Pulmonary artery endothelial cell (primary cell): Measurements from ENCODE around the gene PLEKHD1. TPM values are rescaled to one million over a fixed set of nuclear protein-coding genes. Genes with fewer than 3 reads are reported as not detected.
"Not testable (repeated sequence)": the region's sequence is repeated elsewhere in the genome, so short reads cannot be mapped to it uniquely, and the experiment has no call there.

Experiments used
- DNase-seq: peaks from one replicate; pipeline ENCODE4 v3.0.0-alpha.2; 2011; ENCODE audit warnings: low read depth, low spot score
- total RNA-seq: library from RNA; depleted of rRNA; stranded (reverse); fragments of >200 nt; gene quantifications from 2 replicates; pipeline ENCODE4 v1.2.3, GENCODE V29; 2014

PLEKHD1 gene
- total RNA-seq = under 0.01 and 0.04 TPM in 2 replicates

GRCh38 chr14:69484444-69485314 lies at the start of gene PLEKHD1:
PLEKHD1 (plus strand) TSS chr14:69484728; CDS start chr14:69484966, 238 bp downstream.
- no peak for DNase-seq

- no peak for DNase-seq
These were observed 44.8 kb upstream of the PLEKHD1 start for GRCh38 chr14:69439521-69440270.

DNA sequence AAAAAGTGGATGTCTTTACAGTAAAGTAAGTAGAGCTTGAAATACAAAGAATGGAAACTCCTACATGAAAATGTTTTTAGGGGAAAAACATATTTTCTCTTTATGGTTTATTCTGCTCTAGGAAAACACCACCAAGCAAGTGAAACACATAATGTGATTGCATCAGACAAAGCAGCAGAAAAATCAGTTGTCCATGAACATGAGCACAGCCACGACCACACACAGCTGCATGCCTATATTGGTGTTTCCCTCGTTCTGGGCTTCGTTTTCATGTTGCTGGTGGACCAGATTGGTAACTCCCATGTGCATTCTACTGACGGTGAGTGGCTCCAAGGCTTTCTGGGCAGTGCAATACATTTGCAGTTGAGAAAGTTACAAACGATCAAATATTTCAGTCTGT lies 42.6 kb upstream of the PLEKHD1 start:
- no peak for DNase-seq

DNA sequence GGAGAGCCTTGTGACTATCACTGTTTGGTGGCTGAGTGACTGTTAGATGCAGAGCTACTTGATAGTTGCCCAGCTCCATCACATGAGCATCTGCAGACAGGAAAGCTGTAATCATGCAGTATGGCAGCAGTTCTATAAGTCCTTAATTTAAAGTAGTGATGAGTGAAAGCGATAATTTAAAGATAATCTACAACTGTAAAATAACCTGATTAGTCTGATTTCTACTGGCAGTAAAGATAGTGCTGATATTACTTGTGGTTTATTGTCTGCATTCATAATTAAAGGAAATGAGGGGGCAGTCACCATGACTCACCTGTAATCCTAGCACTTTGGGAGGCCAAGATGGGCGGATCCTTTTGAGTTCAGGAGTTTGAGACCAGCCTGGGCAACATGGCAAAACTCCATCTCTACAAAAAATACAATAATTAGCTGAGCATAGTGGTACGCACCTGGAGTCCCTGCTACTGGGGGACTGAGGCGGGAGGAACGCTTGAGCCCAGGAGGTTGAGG lies 41.2 kb upstream of the PLEKHD1 start:
- DNase-seq = no peak

DNA sequence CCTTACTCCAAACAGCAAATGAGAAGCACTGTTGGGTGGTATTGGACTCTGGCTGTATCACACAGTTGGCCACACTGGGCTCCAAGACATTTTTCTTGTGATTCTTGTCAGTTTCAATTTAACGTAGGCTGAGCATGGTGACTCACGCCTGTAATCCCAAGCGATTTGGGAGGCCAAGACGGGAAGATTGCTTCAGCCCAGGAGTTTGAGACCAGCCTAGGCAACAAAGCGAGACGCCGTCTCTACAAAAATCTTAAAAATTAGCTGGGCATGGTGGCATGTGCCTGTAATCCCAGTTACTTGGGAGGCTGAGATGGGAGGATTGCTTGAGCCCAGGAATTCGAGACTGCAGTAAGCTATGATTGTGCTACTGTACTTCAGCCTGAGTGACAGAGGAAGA lies 35.3 kb upstream of the PLEKHD1 start:
- DNase-seq = no peak

DNA sequence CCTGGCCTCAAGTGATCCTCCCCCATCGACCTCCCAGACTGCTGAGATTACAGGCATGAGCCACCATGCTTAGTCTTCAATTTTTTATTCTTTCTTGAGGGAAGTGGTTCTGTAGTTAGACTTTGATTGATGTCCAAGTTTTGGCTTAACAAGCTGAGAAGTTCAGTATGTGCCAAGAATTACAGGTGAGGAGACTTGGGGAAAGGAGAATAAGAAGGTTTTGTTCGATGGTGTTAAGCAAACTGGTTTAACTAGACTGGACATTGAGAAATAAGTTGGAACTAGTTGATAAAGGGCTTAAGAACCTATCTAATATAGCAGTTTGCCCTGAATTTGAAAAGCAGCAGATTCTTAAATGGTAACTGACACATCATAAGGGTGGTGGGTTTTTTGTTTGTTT lies 32.6 kb upstream of the PLEKHD1 start:
- DNase-seq = no peak

DNA sequence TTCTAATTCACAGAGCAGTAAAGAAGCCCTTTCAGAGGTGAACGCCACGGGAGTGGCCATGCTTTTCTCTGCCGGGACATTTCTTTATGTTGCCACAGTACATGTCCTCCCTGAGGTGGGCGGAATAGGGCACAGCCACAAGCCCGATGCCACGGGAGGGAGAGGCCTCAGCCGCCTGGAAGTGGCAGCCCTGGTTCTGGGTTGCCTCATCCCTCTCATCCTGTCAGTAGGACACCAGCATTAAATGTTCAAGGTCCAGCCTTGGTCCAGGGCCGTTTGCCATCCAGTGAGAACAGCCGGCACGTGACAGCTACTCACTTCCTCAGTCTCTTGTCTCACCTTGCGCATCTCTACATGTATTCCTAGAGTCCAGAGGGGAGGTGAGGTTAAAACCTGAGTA lies 26.2 kb upstream of the PLEKHD1 start:
- DNase-seq = no peak

DNA sequence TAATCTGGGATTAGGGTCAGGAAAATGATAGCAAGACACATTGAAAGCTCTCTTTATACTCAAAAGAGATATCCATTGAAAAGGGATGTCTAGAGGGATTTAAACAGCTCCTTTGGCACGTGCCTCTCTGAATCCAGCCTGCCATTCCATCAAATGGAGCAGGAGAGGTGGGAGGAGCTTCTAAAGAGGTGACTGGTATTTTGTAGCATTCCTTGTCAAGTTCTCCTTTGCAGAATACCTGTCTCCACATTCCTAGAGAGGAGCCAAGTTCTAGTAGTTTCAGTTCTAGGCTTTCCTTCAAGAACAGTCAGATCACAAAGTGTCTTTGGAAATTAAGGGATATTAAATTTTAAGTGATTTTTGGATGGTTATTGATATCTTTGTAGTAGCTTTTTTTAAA lies 25.4 kb upstream of the PLEKHD1 start:
- no peak for DNase-seq

GRCh38 chr14:69460093-69460701 lies 24.3 kb upstream of the PLEKHD1 start:
- peak; percentile 77 for DNase-seq

GRCh38 chr14:69464379-69464778 lies 20.1 kb upstream of the PLEKHD1 start:
- no peak for DNase-seq

DNA sequence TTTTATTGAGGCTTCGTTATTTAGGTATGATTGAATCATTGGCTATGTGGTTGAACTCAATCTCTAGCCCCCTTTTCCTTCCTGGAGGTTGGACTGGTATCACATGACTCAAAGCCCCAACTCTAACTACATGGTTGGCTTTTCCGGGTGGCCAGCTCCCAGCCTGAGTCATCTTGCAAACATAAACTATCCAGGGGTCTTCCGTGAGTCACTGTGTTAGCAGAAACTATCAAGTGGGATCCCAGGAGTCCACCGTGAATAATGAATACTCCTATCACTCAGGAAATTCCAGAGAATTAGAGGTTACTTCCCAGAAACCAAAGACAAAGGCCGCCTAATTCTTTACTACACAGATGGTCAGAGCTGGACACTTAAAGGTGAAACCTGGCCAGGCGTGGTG lies 19.7 kb upstream of the PLEKHD1 start:
- DNase-seq = peak; percentile 87

DNA sequence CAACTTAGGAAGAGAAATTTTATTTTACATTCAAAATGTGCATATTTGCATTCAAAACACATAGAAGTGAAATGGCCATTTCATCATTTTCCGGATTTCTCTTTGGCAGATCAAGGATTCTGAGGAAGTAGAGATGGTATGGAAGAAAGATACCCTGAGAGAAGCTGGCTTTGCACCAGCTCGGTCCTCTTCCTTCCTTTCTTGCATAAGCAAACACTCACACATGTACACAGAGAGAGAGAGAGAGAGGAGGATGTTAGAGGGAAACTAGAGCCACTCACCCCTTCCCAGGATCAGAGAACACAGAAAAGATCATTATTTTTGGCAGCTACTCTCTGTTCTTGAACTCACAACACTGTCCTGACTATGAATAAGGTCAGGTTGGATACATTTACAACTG lies 15.6 kb upstream of the PLEKHD1 start:
- DNase-seq = no peak

DNA sequence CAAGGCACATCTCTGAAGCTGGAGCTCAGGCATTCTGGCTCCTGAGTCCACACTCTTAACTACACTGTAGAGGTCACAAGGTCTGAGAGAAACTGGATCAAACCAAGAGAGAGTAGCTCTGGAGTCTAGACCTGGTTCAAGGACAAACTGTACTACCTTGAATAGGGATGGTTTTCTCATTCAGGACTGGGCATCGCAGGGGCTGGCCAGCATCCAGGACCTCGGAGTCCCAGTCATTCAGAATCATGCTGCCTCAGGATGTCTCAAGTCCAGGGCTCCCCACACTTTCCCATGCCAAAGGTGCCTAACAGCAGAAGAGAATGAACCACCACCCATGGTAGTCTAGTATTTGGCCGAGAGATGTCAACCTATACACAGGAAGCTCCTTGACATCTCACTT lies 13.1 kb upstream of the PLEKHD1 start:
- no peak for DNase-seq

DNA sequence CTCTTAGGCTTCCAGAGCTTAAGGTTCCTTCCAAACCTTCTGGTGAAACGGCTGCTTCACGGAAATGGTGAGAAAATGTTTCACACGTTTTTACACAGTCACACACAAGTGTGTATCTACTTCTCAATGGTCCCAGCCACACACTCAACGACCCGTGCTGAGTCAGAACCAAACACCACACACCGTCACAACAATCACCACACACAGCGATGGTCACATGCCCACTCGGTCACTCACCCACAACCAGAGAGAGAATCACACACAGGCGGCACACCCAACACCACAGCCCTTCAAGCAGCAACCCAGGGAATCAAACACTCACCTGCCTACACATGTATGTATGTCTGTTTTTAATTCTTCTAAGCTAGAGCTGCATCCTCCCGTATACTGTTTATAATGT lies 12.6 kb upstream of the PLEKHD1 start:
- no peak for DNase-seq

- DNase-seq = no peak
These were observed 11.3 kb upstream of the PLEKHD1 start for GRCh38 chr14:69473260-69473659.

GRCh38 chr14:69473946-69474345 lies 10.6 kb upstream of the PLEKHD1 start:
- no peak for DNase-seq

DNA sequence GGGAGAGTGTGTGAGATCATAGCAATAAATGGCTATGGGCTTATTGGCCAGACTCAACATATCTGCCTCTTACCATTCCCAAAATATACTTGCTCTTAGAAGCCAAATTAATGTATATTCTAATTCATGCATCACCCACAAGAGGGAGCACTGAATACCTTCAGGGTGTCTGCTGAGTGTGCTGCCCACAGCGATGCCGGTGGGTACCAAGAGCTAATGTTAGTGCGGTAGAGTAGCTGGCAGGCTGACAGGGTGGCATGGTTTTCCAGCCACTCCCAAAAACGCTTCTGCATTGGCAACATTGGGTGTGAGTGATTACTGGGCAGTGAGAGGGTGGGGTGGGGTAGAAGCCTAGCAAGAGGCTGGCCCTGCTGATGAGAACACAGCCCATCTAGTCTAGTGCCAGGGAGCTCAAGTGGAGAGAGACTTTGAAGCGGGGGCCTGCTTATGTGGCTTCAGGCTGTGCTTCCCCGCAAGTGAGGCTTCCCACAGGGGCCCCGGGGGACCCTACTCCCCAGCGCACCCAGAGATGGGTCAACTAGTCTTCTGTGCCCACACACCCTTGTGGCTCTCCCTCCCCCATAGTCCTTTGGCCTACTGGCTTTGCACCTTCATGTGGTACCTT lies 9.2 kb upstream of the PLEKHD1 start:
- no peak for DNase-seq

GRCh38 chr14:69476824-69477450 lies 7.6 kb upstream of the PLEKHD1 start:
- DNase-seq = not testable (repeated sequence)

GRCh38 chr14:69478055-69478454 lies 6.5 kb upstream of the PLEKHD1 start:
- DNase-seq = not testable (repeated sequence)

DNA sequence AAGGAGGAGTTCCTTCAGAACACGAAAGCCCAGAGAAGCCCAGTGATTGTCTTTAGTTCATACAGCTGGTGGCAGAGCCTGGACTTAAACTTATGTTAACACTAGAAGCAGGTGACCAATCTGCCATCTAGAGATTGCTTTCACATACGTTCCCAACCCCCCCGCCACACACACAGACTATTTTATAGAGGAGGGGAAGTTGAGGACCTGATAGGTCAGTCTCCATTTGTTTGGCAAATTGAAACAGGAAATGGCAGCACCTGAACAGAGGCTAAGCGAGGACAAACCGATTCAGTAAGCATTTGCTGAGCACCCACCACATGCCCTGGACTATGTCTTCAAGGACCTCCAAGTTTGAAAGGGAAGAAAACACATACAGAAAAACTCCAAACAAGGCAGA lies 4.8 kb upstream of the PLEKHD1 start:
- no peak for DNase-seq

DNA sequence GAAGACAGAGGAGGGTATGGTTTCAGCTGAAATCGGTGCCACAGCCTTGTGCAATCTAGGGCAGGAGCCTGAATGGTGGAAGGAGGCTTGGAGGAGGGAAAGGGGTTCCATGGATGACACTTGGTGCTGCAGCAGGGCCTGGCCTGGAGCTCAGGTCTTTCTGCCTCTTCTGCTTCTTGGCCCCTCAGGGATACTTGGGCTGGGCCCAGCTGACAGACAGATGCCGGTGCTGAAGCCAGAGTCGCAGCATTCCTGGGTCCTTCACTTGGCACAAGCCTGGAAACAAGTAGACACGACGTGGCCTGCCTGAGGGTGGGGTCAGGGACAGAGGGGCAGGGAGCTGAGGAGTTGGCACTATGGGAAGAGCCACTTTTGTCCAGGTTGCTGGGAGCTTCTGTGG lies 4.4 kb upstream of the PLEKHD1 start:
- no peak for DNase-seq
